ENCODE measurements around the gene HSD17B3.

HSD17B3 gene

GRCh38 chr9:96219900-96220257 lies 82.1 kb downstream of the HSD17B3 start:
- no peak for TF ChIP-seq RAD21 (IDR thresholded peaks at IDR 0.05; ENCODE audit: low read depth)
- TF ChIP-seq TAF1 (IDR thresholded peaks at IDR 0.05; ENCODE audit: low read depth) = no peak
- TF ChIP-seq MAX (IDR thresholded peaks at IDR 0.05) = no peak
- no peak for TF ChIP-seq ZBTB7A (IDR thresholded peaks at IDR 0.05; ENCODE audit: low read depth)
- no peak for TF ChIP-seq YY1 (IDR thresholded peaks at IDR 0.05; ENCODE audit: low read depth)
- no peak for TF ChIP-seq CEBPB (IDR thresholded peaks at IDR 0.05)
- no peak for TF ChIP-seq FOXM1 (IDR thresholded peaks at IDR 0.05; ENCODE audit: borderline replicate concordance, low read depth)
- no peak for TF ChIP-seq EGR1 (IDR thresholded peaks at IDR 0.05)
- TF ChIP-seq USF1 (IDR thresholded peaks at IDR 0.05) = no peak
- no peak for TF ChIP-seq EP300 (IDR thresholded peaks at IDR 0.05; ENCODE audit: borderline replicate concordance)
- no peak for TF ChIP-seq CREB1 (IDR thresholded peaks at IDR 0.05; ENCODE audit: low read depth)
- no peak for TF ChIP-seq TCF12 (IDR thresholded peaks at IDR 0.05; ENCODE audit: low read depth)
- no peak for TF ChIP-seq NFIC (IDR thresholded peaks at IDR 0.05)

GRCh38 chr9:96219026-96219899 lies 82.7 kb downstream of the HSD17B3 start:
- TF ChIP-seq RAD21 (IDR thresholded peaks at IDR 0.05; ENCODE audit: low read depth) = no peak

- no peak for TF ChIP-seq YY1 (IDR thresholded peaks at IDR 0.05; ENCODE audit: low read depth)
- peak; percentile 77 for TF ChIP-seq RAD21 (IDR thresholded peaks at IDR 0.05; ENCODE audit: low read depth)
These were observed 84.0 kb downstream of the HSD17B3 start for GRCh38 chr9:96217754-96218693.

- TF ChIP-seq TEAD4 (IDR thresholded peaks at IDR 0.05) (no peak), REST (IDR thresholded peaks at IDR 0.05; ENCODE audit: low read depth) (no peak), CREB1 (IDR thresholded peaks at IDR 0.05; ENCODE audit: low read depth) (no peak), RAD21 (IDR thresholded peaks at IDR 0.05; ENCODE audit: low read depth) (no peak), FOXM1 (IDR thresholded peaks at IDR 0.05; ENCODE audit: borderline replicate concordance, low read depth) (no peak)
These were observed 84.7 kb downstream of the HSD17B3 start for GRCh38 chr9:96217294-96217707.

- TF ChIP-seq FOXM1 (IDR thresholded peaks at IDR 0.05; ENCODE audit: borderline replicate concordance, low read depth) = no peak
- no peak for TF ChIP-seq REST (IDR thresholded peaks at IDR 0.05; ENCODE audit: low read depth)
- no peak for TF ChIP-seq EGR1 (IDR thresholded peaks at IDR 0.05)
These were observed 85.4 kb downstream of the HSD17B3 start for GRCh38 chr9:96216583-96216982.

GRCh38 chr9:96215841-96216240 lies 86.1 kb downstream of the HSD17B3 start:
- no peak for TF ChIP-seq TAF1 (IDR thresholded peaks at IDR 0.05; ENCODE audit: low read depth)
- no peak for TF ChIP-seq REST (IDR thresholded peaks at IDR 0.05; ENCODE audit: low read depth)
- TF ChIP-seq RAD21 (IDR thresholded peaks at IDR 0.05; ENCODE audit: low read depth) = no peak
- TF ChIP-seq USF1 (IDR thresholded peaks at IDR 0.05) = no peak
- TF ChIP-seq TEAD4 (IDR thresholded peaks at IDR 0.05) = no peak
- TF ChIP-seq EP300 (IDR thresholded peaks at IDR 0.05; ENCODE audit: borderline replicate concordance) = no peak
- TF ChIP-seq CREB1 (IDR thresholded peaks at IDR 0.05; ENCODE audit: low read depth) = no peak

Data from Ishikawa (cell line).